ENCODE results near the gene MAN1B1. TPM values are rescaled to one million over a fixed set of nuclear protein-coding genes. Genes with fewer than 3 reads are reported as not detected.
A peak's percentile ranks its signal among the peaks of the same experiment; 100 is the strongest.

The MAN1B1 gene
- total RNA-seq, 1 donor: 70.8 TPM

GRCh38 chr9:137083394-137084004, 3.3 kb upstream of the MAN1B1 start:
- no peak for DNase-seq (ENCODE audit: low read depth in 2 of 3, low spot score in 2 of 3)

GRCh38 chr9:137084526-137084925, 2.3 kb upstream of the MAN1B1 start:
- DNase-seq (ENCODE audit: low read depth in 2 of 3, low spot score in 2 of 3): no peak

- no peak for DNase-seq (ENCODE audit: low read depth in 2 of 3, low spot score in 2 of 3)
These were observed 760 bp upstream of the MAN1B1 start for GRCh38 chr9:137085920-137086530.

- DNase-seq (ENCODE audit: low read depth in 2 of 3, low spot score in 2 of 3): peak in 1 of 3 donors; percentile 21
These were observed 682 bp downstream of the MAN1B1 start for GRCh38 chr9:137087409-137087925.

- no peak for DNase-seq (ENCODE audit: low read depth in 2 of 3, low spot score in 2 of 3)
These were observed 1.3 kb downstream of the MAN1B1 start for GRCh38 chr9:137088121-137088520.

GRCh38 chr9:137089232-137089947, 2.6 kb downstream of the MAN1B1 start:
- no peak for DNase-seq (ENCODE audit: low read depth in 2 of 3, low spot score in 2 of 3)

GRCh38 chr9:137095664-137096517, 9.1 kb downstream of the MAN1B1 start:
- peak in 2 of 3 donors; percentile 43 to 75 for DNase-seq (ENCODE audit: low read depth in 2 of 3, low spot score in 2 of 3)

GRCh38 chr9:137096785-137097546, 10.2 kb downstream of the MAN1B1 start:
- no peak for DNase-seq (ENCODE audit: low read depth in 2 of 3, low spot score in 2 of 3)

GRCh38 chr9:137097761-137098462, 11.1 kb downstream of the MAN1B1 start:
- DNase-seq (ENCODE audit: low read depth in 2 of 3, low spot score in 2 of 3): no peak

GRCh38 chr9:137099231-137099630, 12.4 kb downstream of the MAN1B1 start:
- no peak for DNase-seq (ENCODE audit: low read depth in 2 of 3, low spot score in 2 of 3)

GRCh38 chr9:137103206-137103999, 16.6 kb downstream of the MAN1B1 start:
- no peak for DNase-seq (ENCODE audit: low read depth in 2 of 3, low spot score in 2 of 3)

GRCh38 chr9:137105814-137106661, 19.3 kb downstream of the MAN1B1 start:
- DNase-seq (ENCODE audit: low read depth in 2 of 3, low spot score in 2 of 3): no peak

- DNase-seq (ENCODE audit: low read depth in 2 of 3, low spot score in 2 of 3): no peak
These were observed 20.0 kb downstream of the MAN1B1 start for GRCh38 chr9:137106662-137107250.

GRCh38 chr9:137107312-137107921, 20.6 kb downstream of the MAN1B1 start:
- no peak for DNase-seq (ENCODE audit: low read depth in 2 of 3, low spot score in 2 of 3)

GRCh38 chr9:137107982-137108381, 21.2 kb downstream of the MAN1B1 start:
- no peak for DNase-seq (ENCODE audit: low read depth in 2 of 3, low spot score in 2 of 3)

- no peak for DNase-seq (ENCODE audit: low read depth in 2 of 3, low spot score in 2 of 3)
These were observed 21.9 kb downstream of the MAN1B1 start for GRCh38 chr9:137108608-137109249.
